PC-9 (cell line): ENCODE data around the gene PRKD3. TPM values are rescaled to one million over a fixed set of nuclear protein-coding genes. Genes with fewer than 3 reads are reported as not detected.
A peak's percentile ranks its signal among the peaks of the same experiment; 100 is the strongest.

Experiments used
- BruUV-seq: library from RNA; stranded (reverse); fragments of 400-500 nt; replicated peaks from 2 replicates; lab custom pipeline; 2021; lab: Mats Ljungman, UMichigan
- CTCF ChIA-PET: fragments of 300-600 bp; sonication (Branson Sonifier 250); formaldehyde crosslinking; loops from one replicate; lab custom pipeline; 2022; ENCODE audit warnings: antibody characterized with exemption; lab: Charles Lee
- POLR2A ChIA-PET: fragments of 300-600 bp; sonication (Branson Sonifier 250); formaldehyde crosslinking; loops from one replicate; lab custom pipeline; 2022; ENCODE audit warnings: antibody characterized with exemption; ENCODE audit not compliant: unreplicated experiment; lab: Charles Lee
- DNase-seq, 2 experiments: peaks; one replicate each; pipeline versions ENCODE4 v3.0.0 to v3.0.0-alpha.2; 2015 to 2022; ENCODE audit warnings: mixed read lengths in 1 of 2
- H2AFZ ChIP-seq: fragments of 200-600 bp; sonication (generic); 2 replicates; pipeline ENCODE4 v1.8.1; 2017; ENCODE audit warnings: antibody characterized with exemption
- H3F3A ChIP-seq: fragments of 200-600 bp; sonication (generic); 2 replicates; pipeline ENCODE4 v1.8.1; 2017; ENCODE audit warnings: antibody characterized with exemption, mild to moderate bottlenecking, low read depth; ENCODE audit not compliant: insufficient read depth
- H3K27ac ChIP-seq: fragments of 200-600 bp; sonication (generic); 2 replicates; pipeline ENCODE4 v1.6.1; 2016; ENCODE audit warnings: mixed run types
- H3K27me3 ChIP-seq: fragments of 200-600 bp; sonication (generic); 2 replicates; pipeline ENCODE4 v1.6.1; 2016; ENCODE audit warnings: low read depth, mixed run types; ENCODE audit not compliant: insufficient read depth
- H3K36me3 ChIP-seq: fragments of 200-600 bp; sonication (generic); 2 replicates; pipeline ENCODE4 v1.6.1; 2016; ENCODE audit warnings: low read depth, mixed run types
- H3K4me1 ChIP-seq: fragments of 200-600 bp; sonication (generic); replicated peaks from 2 replicates; pipeline ENCODE4 v1.6.1; 2016; ENCODE audit warnings: mixed run types; ENCODE audit not compliant: insufficient read depth
- H3K4me2 ChIP-seq: fragments of 200-600 bp; sonication (generic); 2 replicates; pipeline ENCODE4 v1.6.1; 2017; ENCODE audit warnings: mixed run types
- H3K4me3 ChIP-seq: fragments of 200-600 bp; sonication (generic); 2 replicates; pipeline ENCODE4 v1.6.1; 2016; ENCODE audit warnings: mixed run types
- H3K79me2 ChIP-seq: fragments of 200-600 bp; sonication (generic); 2 replicates; pipeline ENCODE4 v1.6.1; 2017; ENCODE audit warnings: low read depth, mixed run types
- H3K9me2 ChIP-seq: fragments of 200-600 bp; sonication (generic); 2 replicates; pipeline ENCODE4 v1.8.1; 2017; ENCODE audit warnings: mild to moderate bottlenecking; ENCODE audit not compliant: insufficient read depth
- H3K9me3 ChIP-seq: fragments of 200-600 bp; sonication (generic); 2 replicates; pipeline ENCODE4 v1.8.1; 2016; ENCODE audit warnings: low read depth; ENCODE audit not compliant: insufficient read depth
- H4K20me1 ChIP-seq: fragments of 200-600 bp; sonication (generic); 2 replicates; pipeline ENCODE4 v1.8.1; 2017; ENCODE audit not compliant: insufficient read depth
- EZH2 ChIP-seq: fragments of 200-600 bp; sonication (generic); IDR thresholded peaks from 2 replicates; pipeline ENCODE4 v1.8.0; 2017; ENCODE audit warnings: antibody characterized with exemption, low read depth
- intact Hi-C: fragments of 100-400 bp; cut with micrococcal nuclease; formaldehyde crosslinking; loops from one replicate; pipeline ENCODE4 v1.10.0; 2022; ENCODE audit not compliant: unreplicated experiment
- total RNA-seq: library from RNA; stranded (reverse); gene quantifications from 2 replicates; pipeline ENCODE4 v1.2.3, GENCODE V29; 2021
- TF ChIP-seq, protein P1 (sequence below): fragments of 200-600 bp; sonication (generic); conservative IDR thresholded peaks from 2 replicates; pipeline ENCODE4 v1.6.1; 2017; ENCODE audit warnings: mixed run types, antibody characterized with exemption, mild to moderate bottlenecking, moderate library complexity

PRKD3 gene
- total RNA-seq, 1 experiment from 2014 or later, result 27.5 TPM

DNA sequence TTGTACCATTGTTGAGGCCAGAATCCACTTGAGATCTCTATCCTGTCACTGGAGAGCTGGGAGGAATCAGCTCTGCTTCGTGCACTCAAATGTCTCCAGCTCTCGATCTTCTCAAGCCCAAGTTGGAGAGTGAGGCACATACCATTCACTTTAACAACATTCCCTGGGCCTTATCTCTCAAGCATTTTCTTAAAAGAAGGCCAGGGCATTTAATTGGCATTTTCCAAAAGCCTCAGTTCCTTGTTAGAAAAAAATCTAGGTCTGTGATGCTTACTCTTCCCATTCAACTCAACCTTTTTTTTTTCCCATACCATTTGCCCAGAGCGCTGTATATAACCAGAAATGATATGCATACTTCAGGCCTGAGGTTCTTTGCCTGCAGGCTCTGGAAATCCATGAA is 29.9 kb upstream of the PRKD3 start:
- DNase-seq, result no peak
- intact Hi-C loops, result no loop called here
- Histone ChIP-seq H4K20me1 (no peaks in the 10 kb centered on the region), H3K79me2 (no peaks in the 10 kb centered on the region), H3K9me3 (no peaks in the 10 kb centered on the region), H2AFZ (no peak overlapping the region), H3K4me1 (no peaks in the 10 kb centered on the region), H3K4me2 (no peak overlapping the region), H3K27me3 (no peaks in the 10 kb centered on the region), H3K4me3 (no peak overlapping the region), H3K27ac (no peak overlapping the region), H3K9me2 (no peaks in the 10 kb centered on the region), H3F3A (no peaks in the 10 kb centered on the region), H3K36me3 (no peaks in the 10 kb centered on the region)
- TF ChIP-seq, protein P1, sequence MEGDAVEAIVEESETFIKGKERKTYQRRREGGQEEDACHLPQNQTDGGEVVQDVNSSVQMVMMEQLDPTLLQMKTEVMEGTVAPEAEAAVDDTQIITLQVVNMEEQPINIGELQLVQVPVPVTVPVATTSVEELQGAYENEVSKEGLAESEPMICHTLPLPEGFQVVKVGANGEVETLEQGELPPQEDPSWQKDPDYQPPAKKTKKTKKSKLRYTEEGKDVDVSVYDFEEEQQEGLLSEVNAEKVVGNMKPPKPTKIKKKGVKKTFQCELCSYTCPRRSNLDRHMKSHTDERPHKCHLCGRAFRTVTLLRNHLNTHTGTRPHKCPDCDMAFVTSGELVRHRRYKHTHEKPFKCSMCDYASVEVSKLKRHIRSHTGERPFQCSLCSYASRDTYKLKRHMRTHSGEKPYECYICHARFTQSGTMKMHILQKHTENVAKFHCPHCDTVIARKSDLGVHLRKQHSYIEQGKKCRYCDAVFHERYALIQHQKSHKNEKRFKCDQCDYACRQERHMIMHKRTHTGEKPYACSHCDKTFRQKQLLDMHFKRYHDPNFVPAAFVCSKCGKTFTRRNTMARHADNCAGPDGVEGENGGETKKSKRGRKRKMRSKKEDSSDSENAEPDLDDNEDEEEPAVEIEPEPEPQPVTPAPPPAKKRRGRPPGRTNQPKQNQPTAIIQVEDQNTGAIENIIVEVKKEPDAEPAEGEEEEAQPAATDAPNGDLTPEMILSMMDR, result no peak
- TF ChIP-seq EZH2, result no peak
- ChIA-PET POLR2A (no interaction called here), CTCF (interaction anchor here (0.7 kb wide), 1 partner anchor 30 kb away, joined by 3 read pairs; the partner anchor contains the start of gene PRKD3)
- BruUV-seq, result no TSS peak

DNA sequence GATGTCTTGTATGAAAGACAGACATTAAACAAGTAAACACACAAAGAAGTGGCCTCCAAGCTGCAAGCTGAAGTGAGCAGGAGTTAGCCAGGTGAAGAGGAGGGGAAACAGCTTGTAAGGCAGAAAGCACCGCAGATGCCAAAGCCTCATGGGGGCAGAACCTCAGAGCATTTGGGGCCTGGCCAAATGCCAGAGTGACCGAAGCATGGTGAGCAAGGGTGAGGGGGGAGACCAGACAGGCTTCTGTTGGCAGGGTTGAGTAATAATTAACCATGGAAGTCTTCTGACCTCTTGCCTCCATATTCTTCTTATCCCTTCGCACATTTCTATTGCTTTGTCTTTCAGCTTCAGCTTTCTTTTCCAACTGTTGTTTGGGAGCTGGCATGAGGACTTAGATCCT is 25.4 kb upstream of the PRKD3 start:
- Histone ChIP-seq H3K4me2 (no peak overlapping the region), H3F3A (no peaks in the 10 kb centered on the region), H3K36me3 (no peaks in the 10 kb centered on the region), H3K9me2 (no peaks in the 10 kb centered on the region), H3K27me3 (no peaks in the 10 kb centered on the region), H2AFZ (no peak overlapping the region), H3K27ac (no peak overlapping the region), H3K79me2 (no peaks in the 10 kb centered on the region), H3K4me1 (no peaks in the 10 kb centered on the region), H4K20me1 (no peaks in the 10 kb centered on the region), H3K9me3 (no peaks in the 10 kb centered on the region), H3K4me3 (no peak overlapping the region)
- ChIA-PET POLR2A (no interaction called here), CTCF (no interaction called here)
- intact Hi-C loops, result no loop called here
- TF ChIP-seq EZH2, result no peak
- no TSS peak for BruUV-seq
- peak in 1 of 2 experiments; percentile 7 for DNase-seq

DNA sequence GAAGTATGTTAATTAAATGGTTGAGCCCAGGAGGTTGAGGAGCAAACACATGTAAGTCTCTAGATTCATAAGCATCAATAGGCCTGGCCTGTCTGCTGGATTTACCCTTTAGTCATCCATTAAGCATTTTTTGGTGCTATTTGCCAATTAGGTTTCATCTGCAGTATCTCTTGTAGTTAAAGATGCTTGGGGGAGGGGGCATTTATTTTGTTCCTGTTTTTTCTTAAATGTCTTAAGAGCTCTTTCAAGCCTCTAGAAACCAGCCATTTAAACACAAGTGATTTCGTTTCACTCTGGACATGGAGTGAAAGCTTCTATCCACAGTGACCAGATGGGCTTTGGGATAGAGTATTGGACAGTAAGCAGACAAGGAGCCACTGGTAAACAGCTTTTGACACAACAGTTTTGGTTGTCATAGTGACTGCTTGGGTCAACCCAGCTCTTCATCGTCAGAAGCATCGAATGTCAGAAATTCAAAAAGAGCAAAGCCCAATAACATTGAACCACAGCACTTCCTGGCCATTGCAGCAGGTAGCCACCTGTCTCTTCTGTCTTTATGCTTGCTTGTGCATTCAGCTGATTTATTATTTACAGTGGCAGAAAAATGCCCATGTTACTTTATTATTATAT is 24.7 kb upstream of the PRKD3 start:
- no peaks in the 10 kb centered on the region for H4K20me1 ChIP-seq
- no peaks in the 10 kb centered on the region for H3K27me3 ChIP-seq
- no peaks in the 10 kb centered on the region for H3K79me2 ChIP-seq
- POLR2A ChIA-PET, result interaction anchor here (0.6 kb wide), 1 partner anchor 34 kb away, joined by 6 read pairs; no protein-coding TSS in a partner anchor
- TF ChIP-seq EZH2, result no peak
- TF ChIP-seq, protein P1, result no peak
- H3K4me2 ChIP-seq, result no peak overlapping the region
- H3K4me3 ChIP-seq, result no peak overlapping the region
- intact Hi-C loops, result no loop called here
- BruUV-seq, result no TSS peak
- H3K4me1 ChIP-seq, result no peaks in the 10 kb centered on the region
- DNase-seq, result no peak
- CTCF ChIA-PET, result no interaction called here
- H2AFZ ChIP-seq, result no peak overlapping the region
- H3K36me3 ChIP-seq, result no peaks in the 10 kb centered on the region
- no peaks in the 10 kb centered on the region for H3K9me2 ChIP-seq
- H3K9me3 ChIP-seq, result no peaks in the 10 kb centered on the region
- peaks cover 2% of the 10 kb centered on the region; the same call in 1 of the 2 replicates for H3F3A ChIP-seq
- H3K27ac ChIP-seq, result no peak overlapping the region
